Dedifferentiated amniotic fluid mesenchymal stem cell (primary cell): Measurements from ENCODE around the gene HSPA1A.

ENCODE experiments used
- DNase-seq: peaks from one replicate; pipeline ENCODE4 v3.0.0-alpha.2; 2016; ENCODE audit errors: extremely low spot score

The HSPA1A gene

GRCh38 chr6:31865205-31866118 is 50.1 kb downstream of the HSPA1A start:
- no peak for DNase-seq
